ENCODE results near the gene SLC26A3.

GRCh38 chr7:107846324-107846723, 43.3 kb upstream of the SLC26A3 start:
- no peak for TF ChIP-seq POLR2A (IDR thresholded peaks at IDR 0.05)
- TF ChIP-seq, protein P1, sequence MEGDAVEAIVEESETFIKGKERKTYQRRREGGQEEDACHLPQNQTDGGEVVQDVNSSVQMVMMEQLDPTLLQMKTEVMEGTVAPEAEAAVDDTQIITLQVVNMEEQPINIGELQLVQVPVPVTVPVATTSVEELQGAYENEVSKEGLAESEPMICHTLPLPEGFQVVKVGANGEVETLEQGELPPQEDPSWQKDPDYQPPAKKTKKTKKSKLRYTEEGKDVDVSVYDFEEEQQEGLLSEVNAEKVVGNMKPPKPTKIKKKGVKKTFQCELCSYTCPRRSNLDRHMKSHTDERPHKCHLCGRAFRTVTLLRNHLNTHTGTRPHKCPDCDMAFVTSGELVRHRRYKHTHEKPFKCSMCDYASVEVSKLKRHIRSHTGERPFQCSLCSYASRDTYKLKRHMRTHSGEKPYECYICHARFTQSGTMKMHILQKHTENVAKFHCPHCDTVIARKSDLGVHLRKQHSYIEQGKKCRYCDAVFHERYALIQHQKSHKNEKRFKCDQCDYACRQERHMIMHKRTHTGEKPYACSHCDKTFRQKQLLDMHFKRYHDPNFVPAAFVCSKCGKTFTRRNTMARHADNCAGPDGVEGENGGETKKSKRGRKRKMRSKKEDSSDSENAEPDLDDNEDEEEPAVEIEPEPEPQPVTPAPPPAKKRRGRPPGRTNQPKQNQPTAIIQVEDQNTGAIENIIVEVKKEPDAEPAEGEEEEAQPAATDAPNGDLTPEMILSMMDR (IDR thresholded peaks at IDR 0.05) = no peak
